Prostate gland (tissue), 2 donors: ENCODE data around the gene KRTAP9-9.

Source experiments
- POLR2A ChIP-seq: fragments of 450-650 bp; IDR thresholded peaks from one replicate; pipeline ENCODE4 v1.6.1; 2016; ENCODE audit warnings: antibody characterized with exemption, mild to moderate bottlenecking
- TF ChIP-seq, protein P1 (sequence below), 4 experiments: fragments of 200-600 bp in 2 of 4; fragments of 450-650 bp in 2 of 4; sonication (generic) in 2 of 4; IDR thresholded peaks; 1 replicate in 3 of 4; 2 replicates in 1 of 4; pipeline ENCODE4 v1.5.1; 2016 to 2019; ENCODE audit warnings: antibody characterized with exemption in 4 of 4, mild to moderate bottlenecking in 2 of 4, moderate library complexity in 2 of 4

DNA sequence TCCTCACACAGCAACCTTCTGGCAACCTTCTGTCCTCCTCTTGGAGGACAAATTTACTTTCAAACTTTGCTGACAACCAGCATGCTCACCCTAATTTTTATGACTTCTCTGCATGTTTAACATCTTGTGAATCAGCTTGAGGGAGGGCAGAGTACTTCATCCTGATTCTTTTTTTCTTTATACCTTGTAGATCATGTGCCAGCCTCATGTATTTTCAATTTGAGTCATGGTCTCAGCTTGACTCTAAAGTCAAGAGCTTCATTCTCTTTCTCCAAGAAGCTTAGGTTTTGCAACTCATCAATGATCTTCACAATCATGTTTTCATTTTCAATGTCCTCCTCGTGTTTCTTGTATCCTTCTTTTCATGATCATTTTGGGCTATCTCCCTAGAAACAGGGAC lies 16.7 kb downstream of the KRTAP9-9 start:
- TF ChIP-seq, protein P1, sequence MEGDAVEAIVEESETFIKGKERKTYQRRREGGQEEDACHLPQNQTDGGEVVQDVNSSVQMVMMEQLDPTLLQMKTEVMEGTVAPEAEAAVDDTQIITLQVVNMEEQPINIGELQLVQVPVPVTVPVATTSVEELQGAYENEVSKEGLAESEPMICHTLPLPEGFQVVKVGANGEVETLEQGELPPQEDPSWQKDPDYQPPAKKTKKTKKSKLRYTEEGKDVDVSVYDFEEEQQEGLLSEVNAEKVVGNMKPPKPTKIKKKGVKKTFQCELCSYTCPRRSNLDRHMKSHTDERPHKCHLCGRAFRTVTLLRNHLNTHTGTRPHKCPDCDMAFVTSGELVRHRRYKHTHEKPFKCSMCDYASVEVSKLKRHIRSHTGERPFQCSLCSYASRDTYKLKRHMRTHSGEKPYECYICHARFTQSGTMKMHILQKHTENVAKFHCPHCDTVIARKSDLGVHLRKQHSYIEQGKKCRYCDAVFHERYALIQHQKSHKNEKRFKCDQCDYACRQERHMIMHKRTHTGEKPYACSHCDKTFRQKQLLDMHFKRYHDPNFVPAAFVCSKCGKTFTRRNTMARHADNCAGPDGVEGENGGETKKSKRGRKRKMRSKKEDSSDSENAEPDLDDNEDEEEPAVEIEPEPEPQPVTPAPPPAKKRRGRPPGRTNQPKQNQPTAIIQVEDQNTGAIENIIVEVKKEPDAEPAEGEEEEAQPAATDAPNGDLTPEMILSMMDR (IDR thresholded peaks at IDR 0.05) = no peak
- TF ChIP-seq POLR2A = no peak
